H1 (cell line): ENCODE measurements around the gene BOLA1. TPM values are rescaled to one million over a fixed set of nuclear protein-coding genes. Genes with fewer than 3 reads are reported as not detected.
A peak's percentile ranks its signal among the peaks of the same experiment; 100 is the strongest.
"Not testable (repeated sequence)": the region's sequence is repeated elsewhere in the genome, so short reads cannot be mapped to it uniquely, and the experiment has no call there.

Experiments used
- CTCF ChIA-PET: fragments of 300-600 bp; sonication (Branson Sonifier 250); formaldehyde crosslinking; loops from one replicate; lab custom pipeline; 2021; ENCODE audit not compliant: partially characterized antibody; lab: Charles Lee
- POLR2A ChIA-PET: fragments of 300-600 bp; sonication (Branson Sonifier 250); formaldehyde crosslinking; loops from one replicate; lab custom pipeline; 2021; ENCODE audit warnings: inconsistent platforms; ENCODE audit not compliant: partially characterized antibody; lab: Charles Lee
- DNase-seq, 2 experiments: peaks; one replicate each; pipeline versions ENCODE4 v3.0.0 to v3.0.0-alpha.2; 2010 to 2022; ENCODE audit warnings: low spot score in 2 of 2, low read depth in 1 of 2, mixed read lengths in 1 of 2
- FAIRE-seq: peaks from 2 replicates; lab custom pipeline; 2011; peaks lifted over from hg19 to GRCh38; lab: Jason Lieb, UNC
- H2AFZ ChIP-seq: 2 replicates; pipeline ENCODE4 v1.8.1; 2012; ENCODE audit warnings: low read length, inconsistent platforms
- H2AK5ac ChIP-seq: 2 replicates; pipeline ENCODE4 v1.6.1; 2013; ENCODE audit warnings: low read depth, low read length
- H2BK120ac ChIP-seq: replicated peaks from 2 replicates; pipeline ENCODE3; 2013; ENCODE audit warnings: low read depth, low read length, inconsistent platforms
- H2BK12ac ChIP-seq: 2 replicates; pipeline ENCODE4 v1.6.1; 2013; ENCODE audit warnings: low read depth, low read length
- H2BK15ac ChIP-seq: 2 replicates; pipeline ENCODE4 v1.6.1; 2013; ENCODE audit warnings: low read length
- H2BK20ac ChIP-seq: 2 replicates; pipeline ENCODE4 v1.6.1; 2013; ENCODE audit warnings: low read length
- H2BK5ac ChIP-seq: 2 replicates; pipeline ENCODE4 v1.6.1; 2013; ENCODE audit warnings: low read depth, low read length
- H3K14ac ChIP-seq: 2 replicates; pipeline ENCODE4 v1.6.1; 2013; ENCODE audit warnings: inconsistent platforms; ENCODE audit not compliant: insufficient read length
- H3K18ac ChIP-seq: 2 replicates; pipeline ENCODE4 v1.6.1; 2013; ENCODE audit warnings: low read length; ENCODE audit errors: extremely low read depth
- H3K23ac ChIP-seq: 2 replicates; pipeline ENCODE4 v1.6.1; 2013; ENCODE audit warnings: inconsistent platforms; ENCODE audit not compliant: insufficient read length
- H3K23me2 ChIP-seq: 2 replicates; pipeline ENCODE4 v1.6.1; 2013; ENCODE audit warnings: low read depth, low read length
- H3K27ac ChIP-seq: 2 replicates; pipeline ENCODE4 v1.6.1; 2011; ENCODE audit warnings: low read depth, low read length, inconsistent platforms
- H3K27me3 ChIP-seq, 4 experiments: replicated peaks in 1 of 4; 1 replicate in 1 of 4; 2 replicates in 3 of 4; pipeline versions ENCODE4 v1.6.1 to v1.8.1; 2011 to 2013; ENCODE audit warnings: low read length in 3 of 4, mild to moderate bottlenecking in 3 of 4, inconsistent platforms in 2 of 4, mixed read lengths in 2 of 4, moderate library complexity in 1 of 4; ENCODE audit not compliant: control insufficient read depth in 3 of 4, insufficient read depth in 3 of 4; ENCODE audit errors: extremely low read depth in 1 of 4
- H3K36me3 ChIP-seq, 4 experiments: 2 replicates each; pipeline versions ENCODE4 v1.6.1 to v1.8.1; 2011 to 2013; ENCODE audit warnings: mild to moderate bottlenecking in 4 of 4, low read length in 3 of 4, moderate library complexity in 2 of 4, control low read depth in 1 of 4, inconsistent platforms in 1 of 4; ENCODE audit not compliant: insufficient read depth in 4 of 4, control insufficient read depth in 2 of 4
- H3K4ac ChIP-seq: replicated peaks from 2 replicates; pipeline ENCODE3; 2013; ENCODE audit warnings: low read length, low read depth, mixed read lengths, inconsistent platforms; ENCODE audit not compliant: insufficient read length
- H3K4me1 ChIP-seq, 4 experiments: replicated peaks in 1 of 4; 1 replicate in 1 of 4; 2 replicates in 3 of 4; pipeline versions ENCODE4 v1.6.1 to v1.8.1; 2011 to 2013; ENCODE audit warnings: low read length in 3 of 4, inconsistent platforms in 2 of 4, mixed read lengths in 1 of 4; ENCODE audit not compliant: insufficient read depth in 4 of 4, control insufficient read depth in 3 of 4
- H3K4me2 ChIP-seq, 2 experiments: 2 replicates each; pipeline versions ENCODE4 v1.6.1 to v1.8.1; 2011 to 2013; ENCODE audit warnings: low read depth in 2 of 2, low read length in 2 of 2, control low read depth in 1 of 2, inconsistent platforms in 1 of 2, mild to moderate bottlenecking in 1 of 2; ENCODE audit not compliant: insufficient read depth in 1 of 2
- H3K4me3 ChIP-seq, 4 experiments: fragments of 200-600, 300-600 bp in 1 of 4; sonication (generic), shearing (Covaris generic), sonication (Bioruptor Twin) in 1 of 4; 2 replicates each; pipeline versions ENCODE4 v1.5.1 to v1.8.1; 2011 to 2016; ENCODE audit warnings: low read length in 4 of 4, low read depth in 3 of 4, control low read depth in 2 of 4, inconsistent platforms in 2 of 4, mild to moderate bottlenecking in 2 of 4, mixed read lengths in 1 of 4, moderate library complexity in 1 of 4; ENCODE audit not compliant: insufficient read depth in 2 of 4; ENCODE audit errors: extremely low read depth in 1 of 4
- H3K56ac ChIP-seq: replicated peaks from 2 replicates; pipeline ENCODE3; 2013; ENCODE audit warnings: low read depth, mild to moderate bottlenecking, mixed read lengths, low read length, inconsistent platforms; ENCODE audit not compliant: insufficient read length
- H3K79me1 ChIP-seq: 2 replicates; pipeline ENCODE4 v1.6.1; 2013; ENCODE audit warnings: low read depth, low read length, control low read depth
- H3K79me2 ChIP-seq, 2 experiments: 2 replicates each; pipeline versions ENCODE4 v1.6.1 to v1.8.1; 2012 to 2013; ENCODE audit warnings: low read length in 2 of 2, mild to moderate bottlenecking in 2 of 2, inconsistent platforms in 1 of 2; ENCODE audit not compliant: insufficient read depth in 2 of 2, control insufficient read depth in 1 of 2
- H3K9ac ChIP-seq, 4 experiments: replicated peaks in 1 of 4; 1 replicate in 1 of 4; 2 replicates in 3 of 4; pipeline versions ENCODE4 v1.6.1 to v1.8.1; 2011 to 2013; ENCODE audit warnings: low read depth in 3 of 4, low read length in 3 of 4, control low read depth in 2 of 4, mild to moderate bottlenecking in 2 of 4, moderate library complexity in 2 of 4, inconsistent platforms in 1 of 4; ENCODE audit errors: extremely low read depth in 1 of 4
- H3K9me3 ChIP-seq, 2 experiments: 2 replicates each; pipeline versions ENCODE4 v1.6.1 to v1.8.1; 2012 to 2013; ENCODE audit warnings: mild to moderate bottlenecking in 2 of 2, moderate library complexity in 2 of 2, control low read depth in 1 of 2, inconsistent platforms in 1 of 2, low read depth in 1 of 2, low read length in 1 of 2, mixed read lengths in 1 of 2; ENCODE audit not compliant: insufficient read depth in 2 of 2
- H4K20me1 ChIP-seq, 2 experiments: replicated peaks in 1 of 2; 2 replicates each; pipeline versions ENCODE3 to v1.8.1; 2011 to 2013; ENCODE audit warnings: inconsistent platforms in 2 of 2, low read length in 2 of 2, mild to moderate bottlenecking in 1 of 2; ENCODE audit not compliant: insufficient read depth in 2 of 2, control insufficient read depth in 1 of 2
- H4K5ac ChIP-seq: 2 replicates; pipeline ENCODE4 v1.6.1; 2013; ENCODE audit warnings: low read length, low read depth, mixed read lengths, inconsistent platforms; ENCODE audit not compliant: insufficient read length
- H4K8ac ChIP-seq: 2 replicates; pipeline ENCODE4 v1.8.0; 2013; ENCODE audit warnings: mild to moderate bottlenecking, moderate library complexity, low read length, inconsistent platforms; ENCODE audit not compliant: insufficient read depth; ENCODE audit errors: extremely low read depth
- H4K91ac ChIP-seq: replicated peaks from 2 replicates; pipeline ENCODE3; 2013; ENCODE audit warnings: low read length, mixed read lengths, inconsistent platforms; ENCODE audit not compliant: insufficient read length
- POLR2A ChIP-seq, 2 experiments: IDR thresholded peaks; 1 replicate in 1 of 2; 2 replicates in 1 of 2; pipeline ENCODE4 v1.6.1; 2011; ENCODE audit warnings: low read depth in 2 of 2, low read length in 2 of 2, mild to moderate bottlenecking in 2 of 2; ENCODE audit errors: control extremely low read depth in 1 of 2
- WGBS, 2 experiments: shearing (Covaris generic) in 1 of 2; methylation state at CpG; one replicate each; pipeline versions ENCODE4 v1.1.6 to v1.1.7; 2013 to 2015; ENCODE audit warnings: low lambda C conversion rate in 2 of 2, mixed read lengths in 2 of 2, inconsistent platforms in 1 of 2, low coverage in 1 of 2, missing lambda C conversion rate in 1 of 2; ENCODE audit not compliant: insufficient replicate concordance in 2 of 2, insufficient coverage in 1 of 2, insufficient read length in 1 of 2; ENCODE audit errors: extremely low coverage in 1 of 2, missing lambda C conversion rate in 1 of 2; 5-methylcytosine and 5-hydroxymethylcytosine counted together
- polyA plus RNA-seq, 7 experiments: library from polyadenylated mRNA; depleted of rRNA in 3 of 7; stranded (reverse) in 5 of 7; unstranded in 2 of 7; fragments of >200 nt in 5 of 7; fragments of 200-250 nt in 2 of 7; gene quantifications; 1 replicate in 5 of 7; 2 replicates in 1 of 7; 4 replicates in 1 of 7; pipeline versions ENCODE4 v1.2.1 to v1.2.3, GENCODE V29; 2011 to 2013; ENCODE audit warnings: missing spikeins in 2 of 7, mixed read lengths in 2 of 7
- total RNA-seq: library from RNA; stranded (reverse); fragmentation: NEBNext Ultra II Directional; extraction: Animal tissue kit (Norgen Biotek cat#: 25700); gene quantifications from 2 replicates; pipeline ENCODE4 v1.2.1, GENCODE V29; 2021

BOLA1 gene
- total and polyA plus RNA-seq, 2 of the 8 experiments (the other 6 are each of a cell fraction or from before 2014, with no cell fraction given) = 8.1 to 15.4 TPM

DNA sequence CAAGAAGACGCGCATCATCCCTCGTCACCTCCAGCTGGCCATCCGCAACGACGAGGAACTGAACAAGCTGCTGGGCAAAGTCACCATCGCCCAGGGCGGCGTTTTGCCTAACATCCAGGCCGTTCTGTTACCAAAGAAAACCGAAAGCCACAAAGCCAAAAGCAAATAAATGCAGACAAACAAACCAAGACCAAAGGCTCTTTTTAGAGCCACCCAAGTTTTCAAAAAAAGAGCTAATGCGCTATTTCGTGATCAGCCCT lies 12.2 kb upstream of the BOLA1 start:
- H3K18ac ChIP-seq = peak overlapping the region; percentile 86; the same call in 1 of the 2 replicates
- TF ChIP-seq POLR2A (IDR thresholded peaks at IDR 0.05; ENCODE audit: control extremely low read depth in 1 of 2, low read depth in 2 of 2, low read length in 2 of 2) = peak in 1 of 2 experiments; percentile 78; a peak in 1 of 3 replicates
- H3K9me3 ChIP-seq, H4K91ac ChIP-seq, H2BK15ac ChIP-seq, FAIRE-seq, DNase-seq, H3K23ac ChIP-seq, H3K79me2 ChIP-seq, H4K20me1 ChIP-seq, H2BK20ac ChIP-seq, H2BK120ac ChIP-seq, H3K14ac ChIP-seq, H2AFZ ChIP-seq, H3K4ac ChIP-seq, H3K36me3 ChIP-seq, H3K27me3 ChIP-seq, H3K79me1 ChIP-seq, H3K4me1 ChIP-seq, H2AK5ac ChIP-seq: not testable (repeated sequence)
- POLR2A ChIA-PET = interaction anchor here (0.8 to 8.5 kb wide), 44 partner anchors 8 to 1000 kb away, joined by 3 to 278 read pairs (median 8); partner anchors contain the start of genes ANP32E, BOLA1, CA14 and CTXND2
- peak overlapping the region; percentile 71 to 83 for H3K4me2 ChIP-seq
- peak overlapping the region; percentile 70 to 92 (median 82) for H3K4me3 ChIP-seq
- H3K9ac ChIP-seq = peak overlapping the region; percentile 85 to 99 (median 94)
- CTCF ChIA-PET = interaction anchor here (1.0 to 3.0 kb wide), 6 partner anchors 39 to 282 kb away, joined by 3 to 14 read pairs (median 4); partner anchors contain the start of gene OTUD7B
- peak overlapping the region; percentile 98; the same call in 1 of the 2 replicates for H4K8ac ChIP-seq
- H3K27ac ChIP-seq = peak overlapping the region; percentile 98
- WGBS, 2 experiments = 4% methylated on average over 13 of the region's 13 CpGs; no CpG with 5 or more reads in 1 of the 2 experiments
- H3K23me2 ChIP-seq = peaks cover 21% of the 10 kb centered on the region
- H2BK5ac ChIP-seq = peak overlapping the region; percentile 96
- peak overlapping the region; percentile 93 for H4K5ac ChIP-seq
- peak overlapping the region; percentile 5; the same call in 1 of the 2 replicates for H2BK12ac ChIP-seq
- peak overlapping the region; percentile 93 for H3K56ac ChIP-seq
